NCI-H69 (cell line): Measurements from ENCODE around the gene ZMYM2.
"Not testable (repeated sequence)": the region's sequence is repeated elsewhere in the genome, so short reads cannot be mapped to it uniquely, and the experiment has no call there.

Experiments used
- DNase-seq: peaks from one replicate; lab custom pipeline; 2025; lab: John Stamatoyannopoulos, UW

ZMYM2 gene

DNA sequence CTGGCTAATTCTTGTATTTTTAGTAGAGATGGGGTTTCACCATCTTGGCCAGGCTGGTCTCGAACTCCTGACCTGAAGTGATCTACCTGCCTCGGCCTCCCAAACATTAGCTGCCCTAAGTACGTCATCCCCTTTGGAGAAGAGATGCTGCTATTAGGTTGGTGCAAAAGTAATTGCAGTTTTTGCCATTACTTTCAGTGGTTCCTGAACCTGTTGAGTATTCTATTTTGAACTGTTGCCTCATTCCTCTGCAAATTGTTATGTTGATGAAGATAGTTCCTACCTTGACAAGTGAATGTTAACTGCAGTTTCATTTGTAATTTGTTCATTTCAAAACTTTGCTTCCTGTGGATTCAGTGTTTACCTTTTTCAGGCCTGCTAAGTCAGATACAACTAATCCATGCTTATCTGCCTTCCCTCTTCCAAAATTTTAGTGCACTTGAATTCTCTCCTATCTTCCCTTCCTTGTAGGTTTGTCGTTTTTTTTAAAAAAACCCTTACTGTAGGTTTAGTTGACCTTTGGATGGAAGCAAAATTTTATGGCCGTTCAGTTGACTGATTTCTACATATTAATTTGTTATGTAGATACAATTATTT is 24.0 kb downstream of the ZMYM2 start:
- DNase-seq, result no peak

DNA sequence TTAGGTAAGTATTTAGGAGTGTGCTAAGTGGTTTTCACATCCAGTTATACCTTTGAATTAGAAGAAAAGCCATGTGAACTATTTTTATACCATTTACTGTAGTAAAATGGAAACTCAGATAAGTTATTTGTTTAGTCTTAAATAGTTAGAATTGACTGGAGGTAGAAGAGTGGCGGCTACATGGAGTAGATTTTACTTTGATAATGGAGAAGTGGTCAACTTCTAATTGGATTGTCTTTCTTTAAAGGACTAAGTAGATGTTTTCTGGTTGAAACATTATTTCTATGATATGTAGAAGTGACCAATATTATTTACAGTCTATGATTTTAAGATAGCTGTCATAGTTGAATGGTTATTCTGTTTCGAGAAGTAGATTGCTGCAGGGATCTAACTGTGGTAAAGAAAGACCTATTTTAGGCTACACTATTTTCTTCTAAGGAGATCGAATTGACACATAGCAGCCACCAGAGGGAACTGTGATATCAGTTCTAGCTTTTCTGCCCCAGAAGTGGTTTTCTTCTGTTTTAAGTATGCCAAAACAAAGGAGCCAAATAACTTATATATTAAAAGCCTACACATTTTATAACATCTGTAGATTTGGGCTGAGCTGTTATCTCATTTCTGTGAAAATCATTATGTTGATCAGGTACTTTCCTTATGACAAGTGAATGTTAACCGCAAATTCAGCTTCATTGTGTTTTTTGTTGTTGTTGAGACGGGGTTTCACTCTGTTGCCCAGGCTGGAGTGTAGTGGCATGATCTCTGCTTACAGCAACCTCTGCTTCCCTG is 26.1 kb downstream of the ZMYM2 start:
- peak; percentile 6 for DNase-seq

DNA sequence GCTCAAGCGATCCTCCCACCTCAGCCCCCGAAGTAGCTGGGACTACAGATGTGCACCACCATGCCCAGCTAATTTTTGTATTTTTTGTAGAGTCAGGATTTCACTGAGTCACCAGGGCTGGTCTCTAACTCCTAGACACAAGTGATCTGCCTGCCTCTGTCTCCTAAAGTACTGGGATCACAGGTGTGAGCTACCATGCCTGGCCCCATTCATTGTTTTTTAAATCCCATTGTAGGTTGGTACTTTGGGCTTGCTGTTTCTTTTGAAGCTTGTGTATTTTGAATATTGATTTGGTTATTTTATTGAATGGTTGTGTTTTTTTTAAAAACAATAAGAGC is 26.7 kb downstream of the ZMYM2 start:
- no peak for DNase-seq

DNA sequence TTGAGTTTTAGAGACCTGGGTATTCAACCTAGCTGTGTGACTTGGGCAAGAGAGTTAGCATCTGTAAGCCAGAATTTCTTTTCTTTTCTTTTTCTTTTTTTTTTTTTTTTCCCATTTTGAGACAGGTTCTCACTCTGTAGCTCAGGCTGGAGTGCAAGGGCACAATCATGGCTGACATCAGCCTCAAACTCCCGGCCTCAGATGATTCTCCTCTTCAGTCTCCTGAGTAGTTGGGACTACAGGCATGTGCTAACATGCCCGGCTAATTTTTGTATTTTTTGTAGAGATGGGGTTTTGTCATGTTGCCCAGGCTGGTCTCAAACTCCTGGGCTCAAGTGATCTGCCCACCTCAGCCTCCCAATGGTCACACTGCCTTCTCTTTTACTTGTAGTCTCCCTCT is 33.0 kb downstream of the ZMYM2 start:
- no peak for DNase-seq

DNA sequence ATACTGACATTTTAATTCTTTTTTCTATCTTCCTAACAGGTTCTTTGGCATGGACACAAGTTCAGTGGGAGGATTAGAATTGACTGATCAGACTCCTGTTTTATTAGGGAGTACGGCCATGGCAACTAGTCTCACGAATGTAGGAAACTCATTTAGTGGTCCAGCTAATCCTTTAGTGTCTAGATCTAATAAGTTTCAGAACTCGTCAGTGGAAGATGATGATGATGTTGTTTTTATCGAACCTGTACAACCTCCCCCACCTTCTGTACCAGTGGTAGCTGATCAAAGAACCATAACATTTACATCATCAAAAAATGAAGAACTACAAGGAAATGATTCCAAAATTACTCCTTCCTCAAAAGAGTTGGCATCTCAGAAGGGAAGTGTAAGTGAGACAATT is 34.5 kb downstream of the ZMYM2 start:
- DNase-seq, result no peak

DNA sequence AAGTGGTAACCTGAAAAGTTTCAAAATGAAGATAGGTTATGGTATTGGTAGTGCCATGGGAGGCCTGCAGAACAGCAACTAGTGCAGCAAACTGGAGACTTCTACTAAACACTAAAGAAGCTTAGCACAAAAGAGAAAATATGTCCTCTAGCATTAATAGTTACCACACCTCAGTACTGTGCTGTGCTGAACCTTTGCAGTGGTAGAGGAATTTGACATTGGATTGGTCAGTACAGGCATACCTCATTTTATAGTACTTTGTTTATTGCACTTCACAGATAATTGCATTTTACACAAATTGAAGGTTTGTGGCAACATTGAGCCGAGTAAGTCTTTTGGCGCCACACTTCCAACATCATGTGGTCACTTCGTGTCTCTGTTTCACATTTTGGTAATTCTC is 40.4 kb downstream of the ZMYM2 start:
- no peak for DNase-seq

DNA sequence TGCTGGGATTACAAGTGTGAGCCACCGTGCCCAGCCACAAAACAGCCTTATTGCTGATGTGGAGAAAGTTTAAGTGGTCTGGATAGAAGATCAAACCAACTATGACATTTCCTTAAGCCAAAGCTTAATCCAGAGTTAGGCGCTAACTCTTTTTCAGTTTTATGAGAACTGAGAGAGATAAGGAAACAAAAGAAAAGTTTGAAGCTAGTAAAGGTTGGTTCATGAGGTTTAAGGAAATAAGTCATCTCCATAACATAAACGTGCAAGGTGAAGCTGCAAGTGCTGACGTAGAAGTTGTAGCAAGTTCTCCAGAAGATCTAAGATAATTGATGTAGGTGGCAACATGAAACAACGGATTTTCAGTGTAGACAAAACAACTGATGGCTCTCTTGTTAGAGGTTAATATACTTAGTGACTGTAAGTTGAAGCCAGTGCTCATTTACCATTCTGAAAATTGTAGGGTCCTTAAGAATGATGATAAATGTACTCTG is 41.6 kb downstream of the ZMYM2 start:
- no peak for DNase-seq

DNA sequence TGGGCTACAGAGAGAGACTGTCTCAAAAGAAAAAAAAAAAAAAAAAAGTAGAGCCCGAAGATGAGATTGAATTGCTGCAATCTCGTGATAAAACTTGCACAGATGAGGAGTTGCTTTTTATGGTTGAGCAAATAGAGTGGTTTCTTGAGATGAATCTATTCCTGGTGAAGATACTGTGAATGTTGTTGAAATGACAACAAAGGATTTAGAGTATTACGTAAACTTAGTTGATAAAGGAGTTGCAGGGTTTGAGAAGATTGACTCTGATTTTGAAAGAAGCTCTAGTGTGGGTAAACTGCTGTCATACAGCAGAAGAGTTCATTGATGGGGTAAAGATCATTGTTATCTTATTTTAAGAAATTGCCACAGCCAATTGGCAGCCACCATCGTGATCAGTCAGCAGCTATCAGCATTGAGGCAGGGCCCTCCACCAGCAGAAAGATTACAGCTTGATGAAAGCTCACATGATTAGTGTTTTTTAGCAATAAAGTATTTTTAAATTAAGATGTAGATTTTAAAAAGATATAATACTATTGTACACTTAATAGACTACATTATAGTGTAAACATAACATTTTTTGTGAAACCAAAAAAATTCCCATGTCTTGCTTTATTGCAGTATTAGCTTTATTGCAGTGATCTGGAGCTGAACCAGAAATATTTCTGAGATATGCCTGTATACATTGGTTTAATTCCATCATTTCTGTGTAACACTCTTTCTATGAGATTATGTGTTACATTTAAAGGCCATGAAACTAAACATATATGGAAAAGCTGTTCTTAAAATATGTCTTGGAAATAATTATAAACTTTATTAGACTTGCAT is 43.1 kb downstream of the ZMYM2 start:
- DNase-seq, result no peak

DNA sequence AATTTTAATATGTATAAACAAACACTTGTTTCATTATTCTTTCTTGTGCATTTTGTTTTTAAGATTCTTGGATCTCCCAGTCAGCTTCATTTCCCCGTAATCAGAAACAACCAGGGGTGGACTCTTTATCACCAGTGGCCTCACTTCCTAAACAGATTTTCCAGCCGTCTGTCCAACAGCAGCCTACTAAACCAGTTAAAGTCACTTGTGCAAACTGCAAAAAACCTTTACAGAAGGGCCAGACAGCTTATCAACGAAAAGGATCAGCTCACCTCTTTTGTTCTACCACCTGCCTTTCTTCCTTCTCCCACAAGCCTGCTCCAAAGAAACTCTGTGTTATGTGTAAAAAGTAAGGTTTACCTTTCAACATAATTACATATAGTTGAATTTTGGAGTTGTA is 44.3 kb downstream of the ZMYM2 start:
- DNase-seq, result peak; percentile 3

DNA sequence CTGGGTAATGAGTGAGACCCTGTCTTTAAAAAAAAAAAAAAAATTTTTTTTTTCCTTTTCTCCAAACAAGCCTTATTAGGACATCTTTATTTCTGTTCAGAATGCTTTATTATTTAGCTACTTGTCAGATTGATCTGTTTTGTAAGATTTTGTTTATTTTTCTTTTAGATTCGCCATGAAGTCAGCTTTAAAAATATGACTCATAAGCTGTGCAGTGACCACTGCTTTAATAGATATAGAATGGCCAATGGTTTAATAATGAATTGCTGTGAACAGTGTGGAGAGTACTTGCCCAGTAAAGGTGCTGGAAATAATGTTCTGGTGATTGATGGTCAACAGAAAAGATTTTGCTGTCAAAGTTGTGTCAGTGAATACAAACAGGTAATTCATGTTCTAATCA is 47.7 kb downstream of the ZMYM2 start:
- no peak for DNase-seq

DNA sequence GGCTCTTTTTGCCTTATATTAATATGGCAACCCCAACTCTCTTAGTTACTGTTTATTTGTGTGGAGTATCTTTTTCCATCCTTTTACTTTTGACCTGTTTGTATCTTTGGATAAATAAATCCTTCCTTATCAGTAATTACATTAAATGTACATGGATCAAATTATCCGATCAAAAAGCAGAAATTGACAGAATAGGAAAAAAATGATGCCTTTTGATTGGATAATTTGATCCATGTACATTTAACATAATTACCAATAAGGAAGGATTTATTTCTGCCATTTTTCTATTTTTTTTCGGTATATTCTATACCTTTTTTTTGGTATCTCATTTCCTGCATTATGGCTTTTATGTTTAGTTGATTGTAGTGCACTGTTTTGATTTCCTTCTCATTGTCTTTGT is 57.2 kb downstream of the ZMYM2 start:
- DNase-seq, result no peak

DNA sequence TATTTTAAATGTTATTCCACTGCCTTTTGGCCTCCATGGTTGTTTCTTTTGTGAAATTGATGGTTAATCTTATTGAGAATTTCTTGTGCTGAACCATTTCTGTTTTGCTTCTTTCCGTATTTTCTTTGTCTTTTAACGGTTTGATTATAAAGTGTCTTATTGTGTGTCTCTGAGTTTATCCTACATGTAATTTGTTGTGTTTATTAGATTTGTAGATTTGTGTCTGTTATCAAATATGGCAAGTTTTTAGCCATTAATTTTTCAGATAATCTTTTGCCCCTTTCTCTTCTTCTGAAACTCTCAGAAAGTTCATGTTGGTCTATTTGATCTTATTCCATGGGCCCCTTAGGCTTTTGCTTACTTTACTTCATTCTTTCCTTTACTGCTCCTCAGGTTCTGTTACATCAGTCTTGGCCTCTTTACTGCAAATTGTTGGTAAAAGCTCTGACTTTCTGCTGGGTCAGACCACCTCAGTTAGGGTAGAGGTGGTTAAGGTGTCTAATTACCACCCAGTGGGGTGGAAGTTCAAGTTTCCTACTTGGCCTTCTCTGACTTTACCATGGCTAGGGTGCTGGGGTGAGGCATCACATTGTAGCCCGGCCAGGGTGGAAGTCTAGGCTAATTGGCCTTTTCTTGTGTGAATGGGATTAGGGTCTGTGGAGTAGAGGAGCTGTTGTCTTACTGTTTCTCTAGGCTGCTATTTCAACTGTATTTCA is 58.3 kb downstream of the ZMYM2 start:
- no peak for DNase-seq

DNA sequence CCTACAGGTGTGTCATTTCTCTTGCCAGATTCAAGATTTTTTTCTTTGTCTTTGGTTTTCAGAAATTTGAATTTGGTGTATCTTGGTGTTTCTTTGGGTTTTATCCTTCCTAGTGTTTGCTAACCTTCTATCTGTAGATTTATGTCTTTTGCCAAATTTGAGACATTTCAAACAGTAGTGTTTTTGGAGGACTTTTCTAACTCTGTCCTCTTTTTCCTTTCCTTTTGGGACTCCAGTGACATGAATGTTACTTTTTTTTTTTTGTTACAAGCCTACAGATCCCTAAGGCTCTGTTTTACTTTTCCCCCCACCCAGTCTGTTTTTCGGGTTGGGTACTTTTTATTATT is 58.8 kb downstream of the ZMYM2 start:
- no peak for DNase-seq

DNA sequence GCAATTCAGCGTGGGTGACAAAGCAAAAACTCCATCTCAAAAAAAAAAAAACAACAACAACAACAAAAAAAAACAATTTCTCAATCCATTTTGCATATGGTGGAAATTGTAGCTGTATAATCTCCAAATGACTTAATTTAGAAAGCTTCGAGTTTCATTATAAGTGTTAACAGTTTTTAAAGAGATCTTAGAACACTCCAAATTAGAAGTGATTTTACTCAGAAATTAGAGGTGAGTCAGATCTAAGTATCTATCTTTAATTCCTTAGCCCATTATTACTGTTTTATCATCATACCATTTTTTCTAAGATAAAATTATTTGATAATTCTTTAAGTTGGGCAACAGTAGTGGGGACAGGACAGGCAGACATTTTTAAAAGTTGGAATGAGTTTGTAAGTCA is 60.5 kb downstream of the ZMYM2 start:
- no peak for DNase-seq

DNA sequence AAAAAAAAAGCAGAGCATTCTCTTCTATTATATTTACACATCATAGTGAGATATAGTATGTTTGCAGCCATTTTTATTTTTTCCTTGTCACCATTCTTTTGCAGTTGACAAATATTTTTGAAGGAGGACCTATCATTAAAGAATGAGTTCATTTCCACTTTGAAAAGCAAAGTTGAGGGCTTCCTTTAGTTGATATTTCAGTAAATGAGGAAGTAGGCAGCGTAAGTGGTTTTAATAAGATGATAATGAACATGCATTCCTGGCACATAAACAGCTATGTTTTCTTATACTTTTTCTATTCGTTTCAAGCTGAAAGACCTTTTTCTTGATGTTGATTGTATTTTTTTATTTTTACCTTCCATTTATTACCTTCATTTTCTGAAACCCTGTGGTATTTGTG is 66.2 kb downstream of the ZMYM2 start:
- no peak for DNase-seq

DNA sequence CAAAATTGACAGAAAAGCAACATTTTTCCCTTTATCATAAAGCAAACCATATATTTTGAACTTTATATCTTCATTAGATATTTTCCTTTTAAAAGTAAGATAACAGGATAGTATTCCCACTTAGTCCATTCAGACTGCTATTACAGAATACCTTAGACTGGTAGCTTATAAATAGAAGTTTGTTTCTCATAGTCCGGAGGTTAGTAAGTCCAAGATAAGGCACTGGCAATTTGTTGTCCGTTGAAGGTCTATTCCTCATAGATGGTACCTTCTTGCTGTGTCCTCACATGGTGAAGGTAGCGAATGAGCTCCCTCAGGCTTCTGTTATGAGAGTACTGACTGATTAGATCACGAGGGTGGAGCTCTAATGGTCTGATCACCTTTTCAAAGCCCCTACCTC is 70.4 kb downstream of the ZMYM2 start:
- no peak for DNase-seq

DNA sequence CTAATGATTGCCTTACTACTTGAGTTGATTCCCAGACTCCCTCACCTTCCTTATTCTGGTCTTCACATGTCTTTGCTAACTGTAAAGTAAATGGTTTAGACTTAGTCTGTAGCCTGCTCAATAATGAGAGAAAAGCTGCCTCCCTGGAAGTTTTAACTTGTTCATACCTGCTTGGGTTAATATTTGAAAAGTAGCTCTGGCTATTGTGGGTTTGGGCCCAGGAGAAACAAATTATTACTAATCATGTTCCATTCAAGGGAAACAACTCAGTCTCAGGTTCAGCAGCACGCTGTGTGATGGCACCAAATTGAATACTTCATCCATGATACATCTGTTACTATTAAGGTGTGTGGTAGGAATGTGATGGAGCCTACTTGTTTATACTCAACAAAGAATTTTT is 75.0 kb downstream of the ZMYM2 start:
- no peak for DNase-seq

DNA sequence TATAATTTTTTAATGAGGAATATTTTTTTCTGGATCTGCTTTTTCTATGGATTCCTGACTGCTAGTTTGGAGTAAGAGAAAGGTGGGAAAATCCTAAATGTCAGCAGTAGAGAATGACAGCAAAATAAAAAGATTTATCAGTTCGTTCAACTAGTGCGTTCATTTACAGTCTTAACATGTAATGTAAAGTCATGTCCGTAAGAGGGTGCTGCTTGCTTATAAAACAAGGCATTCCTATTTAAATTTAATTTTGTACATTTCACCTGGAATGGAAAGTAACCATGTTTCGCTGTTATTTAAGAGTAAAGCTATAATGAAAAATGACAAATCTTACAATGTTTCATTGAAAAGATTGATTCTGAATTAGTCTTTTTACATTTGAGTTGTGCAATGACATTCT is 76.6 kb downstream of the ZMYM2 start:
- DNase-seq, result no peak

DNA sequence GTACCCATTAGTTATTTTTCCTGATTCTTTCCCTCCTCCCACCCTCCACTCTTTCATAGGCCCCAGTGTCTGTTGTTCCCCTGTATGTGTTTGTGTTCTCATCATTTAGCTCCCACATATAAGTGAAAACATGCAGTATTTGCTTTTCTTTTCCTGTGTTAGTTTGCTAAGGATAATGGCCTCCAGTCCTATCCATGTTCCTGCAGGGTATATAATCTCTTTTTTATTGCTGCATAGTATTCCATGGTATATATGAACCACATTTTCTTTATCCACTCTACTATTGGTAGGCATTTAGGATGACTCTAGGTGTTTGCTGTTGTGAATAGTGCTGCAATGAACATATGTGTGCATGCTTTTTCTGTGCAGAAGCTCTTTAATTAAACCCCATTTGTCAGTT is 79.4 kb downstream of the ZMYM2 start:
- DNase-seq, result no peak

DNA sequence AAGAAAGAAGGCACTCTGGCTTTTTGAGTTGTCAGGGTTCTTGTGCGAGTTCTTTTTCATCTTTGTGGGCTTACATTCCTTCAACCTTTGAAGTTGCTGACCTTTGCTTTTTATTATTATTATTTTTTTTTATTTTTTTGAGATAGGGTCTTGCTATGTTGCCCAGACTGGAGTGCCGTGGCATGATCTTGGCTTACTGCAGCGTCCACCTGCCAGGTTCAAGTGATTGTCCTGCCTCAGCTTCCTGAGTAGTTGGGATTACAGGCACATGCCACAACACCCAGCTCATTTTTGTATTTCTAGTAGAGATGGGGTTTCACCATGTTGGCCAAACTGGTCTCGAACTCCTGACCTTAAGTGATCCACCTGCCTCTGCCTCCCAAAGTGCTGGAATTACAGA is 84.1 kb downstream of the ZMYM2 start:
- not testable (repeated sequence) for DNase-seq

DNA sequence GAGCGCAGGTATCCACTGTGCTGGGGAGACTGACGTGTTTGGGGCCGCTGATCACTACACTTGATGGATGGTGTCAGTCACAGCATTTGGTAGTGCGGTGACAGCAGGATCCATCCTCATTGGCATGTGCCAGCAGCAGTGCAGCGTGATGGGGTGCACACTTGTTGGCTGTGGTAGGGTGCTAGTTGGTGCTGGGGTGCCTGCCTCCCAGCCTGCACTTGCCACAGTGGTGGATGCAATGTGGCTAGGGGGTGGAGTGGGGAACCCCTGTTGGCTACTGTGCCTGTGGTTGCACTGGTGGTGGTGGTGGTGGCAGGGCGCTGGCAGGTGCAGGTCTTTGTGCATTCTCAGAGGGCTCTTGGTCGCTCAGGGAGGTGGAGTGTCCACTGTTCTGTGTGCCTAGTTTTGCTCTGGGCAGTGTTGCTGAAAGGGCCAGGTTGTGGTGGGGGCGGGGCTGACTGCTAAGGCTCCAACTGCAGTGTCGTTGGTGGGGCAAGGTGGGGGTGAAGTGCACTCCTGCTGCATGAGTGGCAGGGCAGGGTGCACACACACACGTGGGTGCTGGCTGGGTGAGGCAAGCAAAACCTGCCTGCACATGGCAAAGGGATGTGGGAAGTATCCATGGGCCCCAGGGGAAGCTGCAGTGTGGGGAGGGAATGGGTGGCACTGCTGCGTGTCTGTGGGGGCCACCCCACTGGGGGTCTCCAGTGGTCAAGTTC is 84.8 kb downstream of the ZMYM2 start:
- no peak for DNase-seq

DNA sequence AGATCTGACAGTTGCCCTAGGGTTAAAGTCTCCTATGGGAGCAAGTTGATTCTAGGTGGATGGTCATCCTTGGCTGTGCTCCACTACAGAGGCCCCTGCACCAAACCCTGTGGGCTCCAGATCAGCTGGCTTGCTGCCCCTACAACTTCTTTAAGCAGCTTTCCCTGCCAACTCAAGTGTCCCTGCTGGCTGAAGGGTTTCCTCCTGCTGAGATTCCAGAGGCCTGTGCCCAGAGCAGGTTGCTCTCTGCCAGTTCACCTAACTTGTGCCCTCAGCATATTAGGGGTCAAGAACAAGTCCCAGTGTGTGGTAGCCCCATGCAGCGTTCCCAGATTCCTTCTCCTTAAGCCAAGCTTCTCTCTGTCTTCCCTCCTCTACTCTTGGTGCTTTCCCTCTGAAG is 85.6 kb downstream of the ZMYM2 start:
- no peak for DNase-seq
